Ishikawa (cell line): Measurements from ENCODE around the gene ANXA1.
A peak's percentile ranks its signal among the peaks of the same experiment; 100 is the strongest.

Experiments used
- CEBPB ChIP-seq: IDR thresholded peaks from 2 replicates; pipeline ENCODE4 v1.6.1; 2012
- CREB1 ChIP-seq: IDR thresholded peaks from 2 replicates; pipeline ENCODE4 v1.6.1; 2012; ENCODE audit warnings: low read depth
- EGR1 ChIP-seq: IDR thresholded peaks from 2 replicates; pipeline ENCODE4 v1.6.1; 2012
- EP300 ChIP-seq: IDR thresholded peaks from 2 replicates; pipeline ENCODE4 v1.6.1; 2012; ENCODE audit warnings: borderline replicate concordance
- FOXM1 ChIP-seq: IDR thresholded peaks from 2 replicates; pipeline ENCODE4 v1.6.1; 2012; ENCODE audit warnings: low read depth, borderline replicate concordance
- NFIC ChIP-seq: IDR thresholded peaks from 2 replicates; pipeline ENCODE4 v1.6.1; 2012
- RAD21 ChIP-seq: IDR thresholded peaks from 2 replicates; pipeline ENCODE4 v1.6.1; 2012; ENCODE audit warnings: low read depth
- TAF1 ChIP-seq: IDR thresholded peaks from 2 replicates; pipeline ENCODE4 v1.6.1; 2012; ENCODE audit warnings: low read depth, mild to moderate bottlenecking
- TCF12 ChIP-seq: IDR thresholded peaks from 2 replicates; pipeline ENCODE4 v1.6.1; 2012; ENCODE audit warnings: low read depth
- TEAD4 ChIP-seq: IDR thresholded peaks from 2 replicates; pipeline ENCODE4 v1.6.1; 2012
- YY1 ChIP-seq: IDR thresholded peaks from 2 replicates; pipeline ENCODE4 v1.6.1; 2012; ENCODE audit warnings: low read depth
- ZBTB7A ChIP-seq: IDR thresholded peaks from 2 replicates; pipeline ENCODE4 v1.6.1; 2012; ENCODE audit warnings: low read depth
- TF ChIP-seq, protein P1 (sequence below): IDR thresholded peaks from 2 replicates; pipeline ENCODE4 v1.6.1; 2012
- TF ChIP-seq, protein P2 (sequence below): IDR thresholded peaks from 2 replicates; pipeline ENCODE4 v1.6.1; 2012
- TF ChIP-seq, protein P3 (sequence below): IDR thresholded peaks from 2 replicates; pipeline ENCODE4 v1.6.1; 2012; ENCODE audit warnings: low read depth, mild to moderate bottlenecking

Gene ANXA1

DNA sequence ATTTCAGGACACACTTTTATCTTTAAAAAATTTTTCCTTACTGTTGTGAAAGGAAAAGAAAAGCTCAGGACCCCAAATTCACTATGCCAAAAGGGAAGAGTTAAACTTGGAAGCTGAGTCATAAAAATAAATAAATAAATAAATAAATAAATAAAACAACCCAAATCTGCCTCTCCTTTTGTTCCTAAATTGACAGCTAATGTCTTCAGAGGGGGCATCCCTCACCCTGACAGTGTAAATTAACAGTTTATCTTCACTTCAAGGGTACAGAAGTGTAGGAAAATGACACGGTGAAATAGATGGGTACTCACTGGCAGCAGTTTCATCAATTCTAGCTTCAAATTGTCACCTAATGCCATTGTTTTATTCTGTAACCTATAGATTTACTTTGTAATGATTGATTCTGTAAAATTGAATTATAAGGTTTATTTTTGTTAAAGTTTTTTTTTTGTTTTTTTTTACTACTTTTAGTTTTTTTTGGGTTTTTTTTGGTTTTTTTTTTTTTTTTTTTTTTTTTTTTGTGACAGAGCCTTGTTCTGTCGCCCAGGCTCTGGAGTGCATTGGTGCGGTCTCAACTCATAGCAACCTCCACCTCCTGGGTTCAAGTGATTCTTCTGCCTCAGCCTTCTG, 18.5 kb upstream of the ANXA1 start:
- TF ChIP-seq RAD21 (no peak), ZBTB7A (no peak), FOXM1 (no peak), EGR1 (no peak), TAF1 (no peak), YY1 (no peak), CREB1 (no peak), TCF12 (no peak)
- TF ChIP-seq, protein P1, sequence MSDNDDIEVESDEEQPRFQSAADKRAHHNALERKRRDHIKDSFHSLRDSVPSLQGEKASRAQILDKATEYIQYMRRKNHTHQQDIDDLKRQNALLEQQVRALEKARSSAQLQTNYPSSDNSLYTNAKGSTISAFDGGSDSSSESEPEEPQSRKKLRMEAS = no peak

DNA sequence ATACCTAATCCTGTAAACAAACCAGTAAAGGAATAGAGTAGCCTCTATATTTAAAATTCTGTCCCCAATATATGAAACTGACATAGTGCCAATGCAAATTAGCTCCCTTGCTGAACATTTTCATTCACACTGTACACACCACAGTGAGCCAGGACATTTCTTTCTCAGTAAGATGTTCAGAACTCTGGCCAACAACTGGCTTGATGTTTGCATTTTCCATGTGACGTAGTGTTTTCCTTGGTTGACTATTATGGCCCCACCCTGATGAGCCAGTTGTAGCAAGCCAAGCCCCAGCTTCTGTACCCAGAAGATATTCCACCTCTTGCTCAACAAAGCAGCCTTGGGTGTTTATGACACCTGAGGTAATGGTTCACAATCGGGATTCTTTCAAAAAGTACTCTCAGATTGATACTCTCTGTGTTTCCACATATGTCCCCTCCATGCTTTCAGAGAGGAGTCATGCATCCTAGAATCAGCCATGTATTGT, 17.7 kb upstream of the ANXA1 start:
- TF ChIP-seq NFIC (no peak; the same call in 1 of the 2 replicates), TEAD4 (no peak), EP300 (no peak), YY1 (no peak), TCF12 (no peak), CEBPB (no peak), CREB1 (no peak)
- TF ChIP-seq, protein P2, sequence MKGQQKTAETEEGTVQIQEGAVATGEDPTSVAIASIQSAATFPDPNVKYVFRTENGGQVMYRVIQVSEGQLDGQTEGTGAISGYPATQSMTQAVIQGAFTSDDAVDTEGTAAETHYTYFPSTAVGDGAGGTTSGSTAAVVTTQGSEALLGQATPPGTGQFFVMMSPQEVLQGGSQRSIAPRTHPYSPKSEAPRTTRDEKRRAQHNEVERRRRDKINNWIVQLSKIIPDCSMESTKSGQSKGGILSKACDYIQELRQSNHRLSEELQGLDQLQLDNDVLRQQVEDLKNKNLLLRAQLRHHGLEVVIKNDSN = no peak
- TF ChIP-seq, protein P3, sequence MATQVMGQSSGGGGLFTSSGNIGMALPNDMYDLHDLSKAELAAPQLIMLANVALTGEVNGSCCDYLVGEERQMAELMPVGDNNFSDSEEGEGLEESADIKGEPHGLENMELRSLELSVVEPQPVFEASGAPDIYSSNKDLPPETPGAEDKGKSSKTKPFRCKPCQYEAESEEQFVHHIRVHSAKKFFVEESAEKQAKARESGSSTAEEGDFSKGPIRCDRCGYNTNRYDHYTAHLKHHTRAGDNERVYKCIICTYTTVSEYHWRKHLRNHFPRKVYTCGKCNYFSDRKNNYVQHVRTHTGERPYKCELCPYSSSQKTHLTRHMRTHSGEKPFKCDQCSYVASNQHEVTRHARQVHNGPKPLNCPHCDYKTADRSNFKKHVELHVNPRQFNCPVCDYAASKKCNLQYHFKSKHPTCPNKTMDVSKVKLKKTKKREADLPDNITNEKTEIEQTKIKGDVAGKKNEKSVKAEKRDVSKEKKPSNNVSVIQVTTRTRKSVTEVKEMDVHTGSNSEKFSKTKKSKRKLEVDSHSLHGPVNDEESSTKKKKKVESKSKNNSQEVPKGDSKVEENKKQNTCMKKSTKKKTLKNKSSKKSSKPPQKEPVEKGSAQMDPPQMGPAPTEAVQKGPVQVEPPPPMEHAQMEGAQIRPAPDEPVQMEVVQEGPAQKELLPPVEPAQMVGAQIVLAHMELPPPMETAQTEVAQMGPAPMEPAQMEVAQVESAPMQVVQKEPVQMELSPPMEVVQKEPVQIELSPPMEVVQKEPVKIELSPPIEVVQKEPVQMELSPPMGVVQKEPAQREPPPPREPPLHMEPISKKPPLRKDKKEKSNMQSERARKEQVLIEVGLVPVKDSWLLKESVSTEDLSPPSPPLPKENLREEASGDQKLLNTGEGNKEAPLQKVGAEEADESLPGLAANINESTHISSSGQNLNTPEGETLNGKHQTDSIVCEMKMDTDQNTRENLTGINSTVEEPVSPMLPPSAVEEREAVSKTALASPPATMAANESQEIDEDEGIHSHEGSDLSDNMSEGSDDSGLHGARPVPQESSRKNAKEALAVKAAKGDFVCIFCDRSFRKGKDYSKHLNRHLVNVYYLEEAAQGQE = no peak

DNA sequence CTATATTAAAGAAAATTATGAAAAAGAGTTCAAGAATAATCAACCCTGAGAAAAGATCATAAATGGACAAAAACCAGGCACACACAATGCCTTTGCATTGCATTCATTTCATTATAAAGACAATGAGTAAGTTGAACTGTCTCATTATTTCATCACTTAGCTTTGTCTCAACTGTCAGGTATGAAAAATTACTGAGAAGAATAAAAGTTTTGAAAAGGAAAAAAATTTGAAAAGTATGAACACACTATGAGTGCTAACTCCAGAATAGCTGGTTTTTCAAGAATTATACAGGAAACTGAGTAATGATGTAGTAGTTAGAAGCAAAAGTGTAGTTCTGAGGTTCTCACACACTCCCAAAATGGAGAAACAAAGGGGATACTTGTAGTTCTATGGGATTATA, 16.3 kb upstream of the ANXA1 start:
- TF ChIP-seq EP300 (peak; percentile 33; the same call in 1 of the 2 replicates), ZBTB7A (no peak), FOXM1 (peak; percentile 66; the same call in 1 of the 2 replicates), CEBPB (peak; percentile 24; the same call in 1 of the 2 replicates)

DNA sequence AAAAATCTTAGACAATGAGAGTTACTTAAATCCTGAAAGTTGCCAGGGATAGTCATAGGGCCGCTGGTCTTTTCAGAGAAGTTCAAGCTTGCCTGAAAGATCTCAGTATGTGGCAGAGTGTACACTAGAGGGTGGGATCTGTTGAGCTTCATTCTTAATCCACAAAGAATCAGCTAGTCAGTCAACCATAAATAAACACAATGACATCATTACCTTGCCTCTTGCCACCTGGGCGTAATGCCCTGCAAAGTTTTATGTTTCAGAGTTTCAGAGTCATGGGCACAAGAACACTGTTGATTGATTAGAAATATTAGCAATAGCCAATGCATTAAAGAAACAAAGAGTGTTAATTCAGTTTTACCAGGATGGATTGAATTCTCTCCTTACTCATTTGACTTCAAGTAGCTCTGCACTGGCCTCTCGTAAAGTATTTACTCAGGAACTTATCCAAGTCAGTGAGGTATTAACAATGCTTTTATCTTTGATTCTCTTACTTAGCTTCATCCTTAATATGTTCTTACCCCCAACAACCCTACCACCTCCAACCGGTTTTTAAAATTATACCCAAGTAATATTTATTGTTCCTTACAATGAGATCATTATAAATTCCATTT, 14.3 kb upstream of the ANXA1 start:
- TF ChIP-seq EGR1 (no peak), TEAD4 (peak; percentile 68), FOXM1 (peak; percentile 82; the same call in 1 of the 2 replicates), EP300 (peak; percentile 89), NFIC (peak; percentile 58; the same call in 1 of the 2 replicates), ZBTB7A (no peak), TCF12 (peak; percentile 93), CEBPB (peak; percentile 14; the same call in 1 of the 2 replicates), RAD21 (peak; percentile 38; the same call in 1 of the 2 replicates)
- TF ChIP-seq, protein P1 = no peak; the same call in 1 of the 2 replicates
- TF ChIP-seq, protein P3 = no peak
- TF ChIP-seq, protein P2 = no peak

DNA sequence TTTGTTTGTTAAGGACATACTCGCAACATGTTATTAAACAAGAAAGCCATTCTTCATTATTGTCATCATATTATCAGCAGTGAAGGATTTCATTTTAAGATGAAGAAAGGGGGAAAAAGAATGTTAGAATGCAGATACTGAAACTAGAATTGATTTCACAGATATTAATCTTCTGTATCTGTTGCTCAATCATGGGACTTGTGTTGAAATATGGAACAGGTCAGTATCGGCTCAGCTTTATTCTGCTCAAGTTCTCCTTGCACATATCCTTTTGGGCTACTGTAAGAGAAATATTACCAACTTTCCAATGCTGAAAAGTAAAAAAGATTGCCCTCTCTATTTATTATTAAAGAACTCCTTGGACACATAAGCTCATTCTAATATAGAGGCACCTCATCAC, 13.8 kb upstream of the ANXA1 start:
- TF ChIP-seq ZBTB7A (no peak), CEBPB (peak; percentile 73), FOXM1 (no peak), EGR1 (no peak)
- TF ChIP-seq, protein P1 = no peak

DNA sequence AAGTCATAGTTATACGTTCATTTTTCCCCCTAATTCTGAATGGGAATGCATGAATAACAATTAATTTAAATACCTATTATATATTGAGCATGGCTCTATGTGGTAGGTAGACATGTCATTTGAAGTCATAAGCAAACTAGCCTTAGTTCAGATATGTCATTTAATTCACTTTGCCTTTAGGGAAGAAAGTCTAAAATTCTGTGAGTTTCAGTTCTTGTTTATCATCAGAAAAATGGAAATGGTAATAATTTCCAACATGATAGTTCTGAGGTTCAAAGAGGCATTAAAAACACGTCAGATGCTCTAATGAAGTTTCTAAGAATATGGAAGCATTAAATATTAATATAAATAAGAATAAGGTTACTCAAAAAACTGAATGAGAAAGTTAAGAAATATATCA, 13.1 kb upstream of the ANXA1 start:
- TF ChIP-seq RAD21 (no peak), EGR1 (no peak), YY1 (no peak), CEBPB (no peak)
- TF ChIP-seq, protein P2 = no peak
- TF ChIP-seq, protein P3 = no peak
- TF ChIP-seq, protein P1 = no peak
